HCT116 (cell line): ENCODE data around the gene HOOK1. TPM values are rescaled to one million over a fixed set of nuclear protein-coding genes. Genes with fewer than 3 reads are reported as not detected.

Experiments
- ATAC-seq: fragments of 200-7000 bp; cut with Tn5 transposase; 2 replicates; pipeline ENCODE4 v1.9.1; 2020; ENCODE audit warnings: mild to moderate bottlenecking, moderate library complexity
- BruUV-seq: library from RNA; stranded (reverse); fragments of 400-500 nt; replicated peaks from 2 replicates; lab custom pipeline; 2021; lab: Mats Ljungman, UMichigan
- CTCF ChIA-PET: fragments of 300-600 bp; sonication (Branson Sonifier 250); formaldehyde crosslinking; loops from one replicate; lab custom pipeline; 2021; ENCODE audit warnings: antibody characterized with exemption; lab: Charles Lee
- POLR2A ChIA-PET: fragments of 300-600, 350-600 bp; sonication (Branson Sonifier 250); formaldehyde crosslinking; loops from one replicate; lab custom pipeline; 2021; ENCODE audit warnings: antibody characterized with exemption; lab: Charles Lee
- RAD21 ChIA-PET, 2 experiments: fragments of 300-600 bp; sonication (Branson Sonifier 250); formaldehyde crosslinking; loops; one replicate each; lab custom pipeline; 2023; ENCODE audit warnings: low total read pairs in 2 of 2; ENCODE audit not compliant: uncharacterized antibody in 2 of 2, unreplicated experiment in 2 of 2, low non-redundant PET in 1 of 2; lab: Charles Lee
- DNase-seq: peaks from one replicate; pipeline ENCODE4 v3.0.0-alpha.2; 2010; ENCODE audit warnings: low read depth, low spot score
- H2AFZ ChIP-seq: fragments of 200-600 bp; shearing (Covaris generic), sonication (generic); 2 replicates; pipeline ENCODE4 v1.6.1; 2017; ENCODE audit warnings: low read depth, mixed run types, mixed read lengths, antibody characterized with exemption, low read length; ENCODE audit not compliant: poor library complexity, severe bottlenecking
- H3K27ac ChIP-seq: 2 replicates; pipeline ENCODE4 v1.5.1; 2012; ENCODE audit warnings: low read depth, low read length
- H3K27me3 ChIP-seq: fragments of 200-600 bp; sonication (generic); 2 replicates; pipeline ENCODE4 v1.6.1; 2016; ENCODE audit warnings: mixed run types, low read length, mixed read lengths; ENCODE audit not compliant: insufficient read depth
- H3K36me3 ChIP-seq, 2 experiments: fragments of 200-500 bp in 1 of 2; fragments of 200-600 bp in 1 of 2; sonication (Bioruptor generic) in 1 of 2; sonication (generic) in 1 of 2; 2 replicates each; pipeline versions ENCODE4 v1.5.1 to v1.6.1; 2014 to 2016; ENCODE audit warnings: low read length in 2 of 2, inconsistent platforms in 1 of 2, mixed read lengths in 1 of 2, mixed run types in 1 of 2; ENCODE audit not compliant: insufficient read depth in 2 of 2, control insufficient read depth in 1 of 2
- H3K4me1 ChIP-seq, 2 experiments: fragments of 200-600 bp in 1 of 2; sonication (generic) in 1 of 2; 2 replicates each; pipeline versions ENCODE4 v1.5.1 to v1.6.1; 2012 to 2017; ENCODE audit warnings: low read length in 2 of 2, inconsistent platforms in 1 of 2, mild to moderate bottlenecking in 1 of 2, mixed read lengths in 1 of 2, mixed run types in 1 of 2, moderate library complexity in 1 of 2; ENCODE audit not compliant: insufficient read depth in 2 of 2, control insufficient read depth in 1 of 2
- H3K4me2 ChIP-seq: fragments of 200-600 bp; sonication (generic); 2 replicates; pipeline ENCODE4 v1.6.1; 2017; ENCODE audit warnings: mixed run types, low read length, mixed read lengths
- H3K4me3 ChIP-seq, 2 experiments: fragments of 200-600 bp in 1 of 2; sonication (generic) in 1 of 2; replicated peaks in 1 of 2; 2 replicates each; pipeline ENCODE4 v1.5.1; 2011 to 2016; ENCODE audit warnings: low read length in 2 of 2, control low read depth in 1 of 2, low read depth in 1 of 2, mild to moderate bottlenecking in 1 of 2, mixed read lengths in 1 of 2, mixed run types in 1 of 2
- H3K79me2 ChIP-seq: fragments of 200-600 bp; sonication (generic); 2 replicates; pipeline ENCODE4 v1.6.1; 2017; ENCODE audit warnings: mild to moderate bottlenecking, mixed run types, low read length, moderate library complexity, mixed read lengths; ENCODE audit not compliant: insufficient read depth
- H3K9ac ChIP-seq: fragments of 200-600 bp; sonication (generic); 2 replicates; pipeline ENCODE4 v1.6.1; 2016; ENCODE audit warnings: low read length, mixed read lengths
- H3K9me2 ChIP-seq: fragments of 200-600 bp; sonication (generic), shearing (Covaris generic); 2 replicates; pipeline ENCODE4 v1.6.1; 2017; ENCODE audit warnings: mixed run types, mild to moderate bottlenecking, moderate library complexity; ENCODE audit not compliant: insufficient read depth
- H3K9me3 ChIP-seq, 2 experiments: fragments of 200-500 bp in 1 of 2; fragments of 200-600 bp in 1 of 2; sonication (Bioruptor generic) in 1 of 2; sonication (generic) in 1 of 2; 2 replicates each; pipeline ENCODE4 v1.6.1; 2014 to 2017; ENCODE audit warnings: low read length in 2 of 2, mixed read lengths in 2 of 2, inconsistent platforms in 1 of 2, low read depth in 1 of 2, mild to moderate bottlenecking in 1 of 2, mixed run types in 1 of 2, moderate library complexity in 1 of 2; ENCODE audit not compliant: control insufficient read depth in 1 of 2, insufficient read depth in 1 of 2
- H4K20me1 ChIP-seq: fragments of 200-600 bp; sonication (generic), shearing (Covaris generic); 2 replicates; pipeline ENCODE4 v1.6.1; 2017; ENCODE audit warnings: mixed run types, mild to moderate bottlenecking, moderate library complexity; ENCODE audit not compliant: insufficient read depth
- CBX3 ChIP-seq: IDR thresholded peaks from 2 replicates; pipeline ENCODE4 v1.6.1; 2012; ENCODE audit warnings: low read depth
- CEBPB ChIP-seq: IDR thresholded peaks from 2 replicates; pipeline ENCODE4 v1.6.1; 2012; ENCODE audit warnings: low read depth
- EGR1 ChIP-seq: IDR thresholded peaks from 2 replicates; pipeline ENCODE4 v1.6.1; 2012; ENCODE audit warnings: low read depth
- ELF1 ChIP-seq: IDR thresholded peaks from 2 replicates; pipeline ENCODE4 v1.6.1; 2012; ENCODE audit warnings: low read depth, borderline replicate concordance
- EZH2 ChIP-seq: fragments of 200-600 bp; sonication (generic); IDR thresholded peaks from 2 replicates; pipeline ENCODE4 v1.6.1; 2017; ENCODE audit warnings: antibody characterized with exemption, mixed run types
- EZH2phosphoT487 ChIP-seq: fragments of 200-600 bp; IDR thresholded peaks from 2 replicates; pipeline ENCODE4 v1.6.1; 2018; ENCODE audit warnings: antibody characterized with exemption, borderline replicate concordance
- JUND ChIP-seq: IDR thresholded peaks from 2 replicates; pipeline ENCODE4 v1.6.1; 2012
- POLR2A ChIP-seq: IDR thresholded peaks from 2 replicates; pipeline ENCODE4 v1.7.0; 2011; ENCODE audit warnings: borderline replicate concordance; ENCODE audit not compliant: insufficient read depth, insufficient read length; ENCODE audit errors: extremely low read depth
- POLR2AphosphoS5 ChIP-seq: IDR thresholded peaks from 2 replicates; pipeline ENCODE4 v1.6.1; 2011; ENCODE audit warnings: mild to moderate bottlenecking, low read depth, low read length, moderate library complexity
- RAD21 ChIP-seq: IDR thresholded peaks from 2 replicates; pipeline ENCODE4 v1.6.1; 2012; ENCODE audit warnings: low read depth, mild to moderate bottlenecking
- SIN3A ChIP-seq: IDR thresholded peaks from 2 replicates; pipeline ENCODE4 v1.6.1; 2012; ENCODE audit warnings: low read depth
- TCF7L2 ChIP-seq: IDR thresholded peaks from 2 replicates; pipeline ENCODE4 v1.7.0; 2011; ENCODE audit warnings: borderline replicate concordance, inconsistent platforms; ENCODE audit not compliant: insufficient read depth, insufficient read length; ENCODE audit errors: extremely low read depth
- YY1 ChIP-seq: IDR thresholded peaks from 2 replicates; pipeline ENCODE4 v1.6.1; 2011; ENCODE audit warnings: low read length, low read depth, moderate library complexity, mild to moderate bottlenecking; ENCODE audit not compliant: insufficient replicate concordance; ENCODE audit errors: extremely low read depth
- ZNF274 ChIP-seq: fragments of 200-500 bp; sonication (Bioruptor generic); IDR thresholded peaks from 2 replicates; pipeline ENCODE4 v1.6.1; 2014; ENCODE audit warnings: mild to moderate bottlenecking, low read depth, low read length, inconsistent platforms
- intact Hi-C: fragments of 100-400 bp; cut with micrococcal nuclease; formaldehyde crosslinking; loops from 2 replicates; pipeline ENCODE4 v1.10.0; 2022
- total RNA-seq: library from RNA; stranded (reverse); gene quantifications from one replicate; pipeline ENCODE4 v1.2.1, GENCODE V29; 2021; ENCODE audit not compliant: unreplicated experiment
- TF ChIP-seq, protein P1 (sequence below): IDR thresholded peaks from 2 replicates; pipeline ENCODE4 v1.6.1; 2012
- TF ChIP-seq, protein P2 (sequence below), 3 experiments: fragments of 200-600 bp in 1 of 3; sonication (generic) in 1 of 3; IDR thresholded peaks in 2 of 3; conservative IDR thresholded peaks in 1 of 3; 2 replicates each; pipeline ENCODE4 v1.5.1; 2012 to 2017; ENCODE audit warnings: low read depth in 2 of 3, low read length in 2 of 3, antibody characterized with exemption in 1 of 3, borderline replicate concordance in 1 of 3, control low read depth in 1 of 3, mild to moderate bottlenecking in 1 of 3, mixed read lengths in 1 of 3, mixed run types in 1 of 3, moderate library complexity in 1 of 3; ENCODE audit not compliant: insufficient read depth in 1 of 3
- TF ChIP-seq, protein P3 (sequence below): IDR thresholded peaks from 2 replicates; pipeline ENCODE4 v1.6.1; 2012; ENCODE audit warnings: low read depth
- TF ChIP-seq, protein P4 (sequence below): IDR thresholded peaks from 2 replicates; pipeline ENCODE4 v1.6.1; 2012

The HOOK1 gene
- total RNA-seq, 1 experiment from 2014 or later: 30.9 TPM

DNA sequence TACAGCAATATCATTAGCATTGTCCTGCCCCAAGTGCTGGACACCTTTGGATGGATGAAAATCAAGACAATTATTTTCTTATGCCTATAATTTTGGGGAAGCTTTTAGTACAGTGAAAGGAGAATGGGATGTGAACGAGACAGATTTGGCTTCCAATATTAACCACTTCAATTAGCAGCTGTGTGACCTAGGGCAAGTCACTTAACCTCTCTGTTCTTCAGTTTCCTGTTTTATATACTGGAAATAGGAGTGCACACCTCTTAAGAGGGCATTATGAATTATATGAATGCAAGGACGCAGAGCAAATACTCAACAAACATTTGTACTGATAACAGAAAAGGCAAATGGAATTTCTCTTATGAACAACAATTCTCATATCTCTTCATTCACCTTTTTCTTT is 93.3 kb downstream of the HOOK1 start:
- ATAC-seq: no peak
- TF ChIP-seq, protein P1, sequence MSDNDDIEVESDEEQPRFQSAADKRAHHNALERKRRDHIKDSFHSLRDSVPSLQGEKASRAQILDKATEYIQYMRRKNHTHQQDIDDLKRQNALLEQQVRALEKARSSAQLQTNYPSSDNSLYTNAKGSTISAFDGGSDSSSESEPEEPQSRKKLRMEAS: no peak
- TF ChIP-seq POLR2A (no peak), CBX3 (no peak), YY1 (no peak), RAD21 (no peak), SIN3A (no peak), TCF7L2 (no peak), POLR2AphosphoS5 (no peak), EZH2 (no peak), ELF1 (no peak), JUND (no peak), ZNF274 (no peak), EGR1 (no peak), CEBPB (no peak), EZH2phosphoT487 (no peak)
- TF ChIP-seq, protein P2, sequence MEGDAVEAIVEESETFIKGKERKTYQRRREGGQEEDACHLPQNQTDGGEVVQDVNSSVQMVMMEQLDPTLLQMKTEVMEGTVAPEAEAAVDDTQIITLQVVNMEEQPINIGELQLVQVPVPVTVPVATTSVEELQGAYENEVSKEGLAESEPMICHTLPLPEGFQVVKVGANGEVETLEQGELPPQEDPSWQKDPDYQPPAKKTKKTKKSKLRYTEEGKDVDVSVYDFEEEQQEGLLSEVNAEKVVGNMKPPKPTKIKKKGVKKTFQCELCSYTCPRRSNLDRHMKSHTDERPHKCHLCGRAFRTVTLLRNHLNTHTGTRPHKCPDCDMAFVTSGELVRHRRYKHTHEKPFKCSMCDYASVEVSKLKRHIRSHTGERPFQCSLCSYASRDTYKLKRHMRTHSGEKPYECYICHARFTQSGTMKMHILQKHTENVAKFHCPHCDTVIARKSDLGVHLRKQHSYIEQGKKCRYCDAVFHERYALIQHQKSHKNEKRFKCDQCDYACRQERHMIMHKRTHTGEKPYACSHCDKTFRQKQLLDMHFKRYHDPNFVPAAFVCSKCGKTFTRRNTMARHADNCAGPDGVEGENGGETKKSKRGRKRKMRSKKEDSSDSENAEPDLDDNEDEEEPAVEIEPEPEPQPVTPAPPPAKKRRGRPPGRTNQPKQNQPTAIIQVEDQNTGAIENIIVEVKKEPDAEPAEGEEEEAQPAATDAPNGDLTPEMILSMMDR (IDR thresholded peaks at IDR 0.05 in 2 of 3, conservative IDR thresholded peaks at IDR 0.05 in 1 of 3; ENCODE audit: borderline replicate concordance in 1 of 3, insufficient read depth in 1 of 3, low read depth in 2 of 3, low read length in 2 of 3): no peak
- TF ChIP-seq, protein P3, sequence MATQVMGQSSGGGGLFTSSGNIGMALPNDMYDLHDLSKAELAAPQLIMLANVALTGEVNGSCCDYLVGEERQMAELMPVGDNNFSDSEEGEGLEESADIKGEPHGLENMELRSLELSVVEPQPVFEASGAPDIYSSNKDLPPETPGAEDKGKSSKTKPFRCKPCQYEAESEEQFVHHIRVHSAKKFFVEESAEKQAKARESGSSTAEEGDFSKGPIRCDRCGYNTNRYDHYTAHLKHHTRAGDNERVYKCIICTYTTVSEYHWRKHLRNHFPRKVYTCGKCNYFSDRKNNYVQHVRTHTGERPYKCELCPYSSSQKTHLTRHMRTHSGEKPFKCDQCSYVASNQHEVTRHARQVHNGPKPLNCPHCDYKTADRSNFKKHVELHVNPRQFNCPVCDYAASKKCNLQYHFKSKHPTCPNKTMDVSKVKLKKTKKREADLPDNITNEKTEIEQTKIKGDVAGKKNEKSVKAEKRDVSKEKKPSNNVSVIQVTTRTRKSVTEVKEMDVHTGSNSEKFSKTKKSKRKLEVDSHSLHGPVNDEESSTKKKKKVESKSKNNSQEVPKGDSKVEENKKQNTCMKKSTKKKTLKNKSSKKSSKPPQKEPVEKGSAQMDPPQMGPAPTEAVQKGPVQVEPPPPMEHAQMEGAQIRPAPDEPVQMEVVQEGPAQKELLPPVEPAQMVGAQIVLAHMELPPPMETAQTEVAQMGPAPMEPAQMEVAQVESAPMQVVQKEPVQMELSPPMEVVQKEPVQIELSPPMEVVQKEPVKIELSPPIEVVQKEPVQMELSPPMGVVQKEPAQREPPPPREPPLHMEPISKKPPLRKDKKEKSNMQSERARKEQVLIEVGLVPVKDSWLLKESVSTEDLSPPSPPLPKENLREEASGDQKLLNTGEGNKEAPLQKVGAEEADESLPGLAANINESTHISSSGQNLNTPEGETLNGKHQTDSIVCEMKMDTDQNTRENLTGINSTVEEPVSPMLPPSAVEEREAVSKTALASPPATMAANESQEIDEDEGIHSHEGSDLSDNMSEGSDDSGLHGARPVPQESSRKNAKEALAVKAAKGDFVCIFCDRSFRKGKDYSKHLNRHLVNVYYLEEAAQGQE: no peak
- TF ChIP-seq, protein P4, sequence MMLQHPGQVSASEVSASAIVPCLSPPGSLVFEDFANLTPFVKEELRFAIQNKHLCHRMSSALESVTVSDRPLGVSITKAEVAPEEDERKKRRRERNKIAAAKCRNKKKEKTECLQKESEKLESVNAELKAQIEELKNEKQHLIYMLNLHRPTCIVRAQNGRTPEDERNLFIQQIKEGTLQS: no peak
- TF ChIP-seq, all 23 proteins: peak for 0
- no peak overlapping the region for H3K4me2 ChIP-seq
- H3K9me3 ChIP-seq: no peaks in the 10 kb centered on the region
- H3K9ac ChIP-seq: no peak overlapping the region
- no peaks in the 10 kb centered on the region for H3K4me1 ChIP-seq
- no peaks in the 10 kb centered on the region for H3K79me2 ChIP-seq
- intact Hi-C loops: no loop called here
- DNase-seq: no peak
- H3K36me3 ChIP-seq: no peaks in the 10 kb centered on the region
- ChIA-PET POLR2A (no interaction called here), RAD21 (no interaction called here), CTCF (no interaction called here)
- no peaks in the 10 kb centered on the region for H3K27me3 ChIP-seq
- no peak overlapping the region for H3K4me3 ChIP-seq
- BruUV-seq: no TSS peak
- H2AFZ ChIP-seq: no peak overlapping the region
- H3K27ac ChIP-seq: no peak overlapping the region
- H3K9me2 ChIP-seq: no peaks in the 10 kb centered on the region
- no peaks in the 10 kb centered on the region for H4K20me1 ChIP-seq
